ENCODE results near the gene KPNA6. TPM values are rescaled to one million over a fixed set of nuclear protein-coding genes. Genes with fewer than 3 reads are reported as not detected.
"Not testable (repeated sequence)": the region's sequence is repeated elsewhere in the genome, so short reads cannot be mapped to it uniquely, and the experiment has no call there.

KPNA6 gene
- total RNA-seq = 79.4 and 87.6 TPM in 2 replicates

- no peaks in the 10 kb centered on the region for H3K9me3 Mint-ChIP-seq
- H3K4me3 Mint-ChIP-seq = peak within 1 kb of the TSS; percentile 99
- H3K27me3 Mint-ChIP-seq = no peaks in the 10 kb centered on the region
- H3K27ac Mint-ChIP-seq = peak within 1 kb of the TSS; percentile 98
- DNase-seq = peak; percentile 97
- intact Hi-C loops (cut with micrococcal nuclease) = loop anchor here (1.0 kb wide), 2 partner anchors 36 to 71 kb away; partner anchors contain the start of genes TMEM39B and TXLNA
- peaks cover 31% of the 10 kb centered on the region for H3K4me1 Mint-ChIP-seq
- peaks cover 9% of the 10 kb centered on the region for H3K36me3 Mint-ChIP-seq (ENCODE audit: low read depth)
These were observed at the start of gene KPNA6 for GRCh38 chr1:32107742-32108661. KPNA6 (plus strand) TSS chr1:32108056; CDS start chr1:32108131, 75 bp downstream.

GRCh38 chr1:32060914-32061313 is 46.9 kb upstream of the KPNA6 start:
- intact Hi-C loops (cut with micrococcal nuclease) = loop anchor here (5.0 kb wide), 1 partner anchor 244 kb away; the partner anchor contains the start of gene SPOCD1
- H3K27ac Mint-ChIP-seq = no peak overlapping the region
- H3K9me3 Mint-ChIP-seq = no peaks in the 10 kb centered on the region
- H3K36me3 Mint-ChIP-seq (ENCODE audit: low read depth) = peaks cover 43% of the 10 kb centered on the region
- H3K4me3 Mint-ChIP-seq = no peak overlapping the region
- peaks cover 5% of the 10 kb centered on the region for H3K4me1 Mint-ChIP-seq
- DNase-seq = no peak
- H3K27me3 Mint-ChIP-seq = no peaks in the 10 kb centered on the region

- Mint-ChIP-seq H3K27me3 (no peaks in the 10 kb centered on the region), H3K27ac (peak overlapping the region; percentile 57), H3K4me3 (no peak overlapping the region), H3K9me3 (no peaks in the 10 kb centered on the region), H3K4me1 (peaks cover 13% of the 10 kb centered on the region), H3K36me3 (ENCODE audit: low read depth) (peaks cover 39% of the 10 kb centered on the region)
- intact Hi-C loops (cut with micrococcal nuclease) = loop anchor here (5.0 kb wide), 1 partner anchor 246 kb away; the partner anchor contains the start of gene SPOCD1
- no peak for DNase-seq
These were observed 45.0 kb upstream of the KPNA6 start for GRCh38 chr1:32062867-32063230.

GRCh38 chr1:32063261-32063681 is 44.6 kb upstream of the KPNA6 start:
- DNase-seq = no peak
- Mint-ChIP-seq H3K9me3 (no peaks in the 10 kb centered on the region), H3K27ac (no peak overlapping the region), H3K27me3 (no peaks in the 10 kb centered on the region), H3K4me3 (no peak overlapping the region), H3K36me3 (ENCODE audit: low read depth) (peaks cover 38% of the 10 kb centered on the region), H3K4me1 (peaks cover 13% of the 10 kb centered on the region)
- intact Hi-C loops (cut with micrococcal nuclease) = loop anchor here (5.0 kb wide), 1 partner anchor 246 kb away; the partner anchor contains the start of gene SPOCD1

- H3K4me3 Mint-ChIP-seq; intact Hi-C loops (cut with micrococcal nuclease); H3K27me3 Mint-ChIP-seq; H3K9me3 Mint-ChIP-seq; DNase-seq; H3K27ac Mint-ChIP-seq: not testable (repeated sequence)
- Mint-ChIP-seq H3K36me3 (ENCODE audit: low read depth) (peaks cover 16% of the 10 kb centered on the region), H3K4me1 (peaks cover 13% of the 10 kb centered on the region)
These were observed 42.0 kb upstream of the KPNA6 start for GRCh38 chr1:32065613-32066488.

- Mint-ChIP-seq H3K27ac (no peak overlapping the region), H3K9me3 (no peaks in the 10 kb centered on the region), H3K4me3 (no peak overlapping the region), H3K4me1 (peaks cover 13% of the 10 kb centered on the region), H3K27me3 (no peaks in the 10 kb centered on the region), H3K36me3 (ENCODE audit: low read depth) (peaks cover 13% of the 10 kb centered on the region)
- intact Hi-C loops (cut with micrococcal nuclease) = no loop called here
- DNase-seq = peak; percentile 66
These were observed 41.4 kb upstream of the KPNA6 start for GRCh38 chr1:32066489-32066873.

GRCh38 chr1:32068957-32069588 is 38.8 kb upstream of the KPNA6 start:
- DNase-seq = no peak
- Mint-ChIP-seq H3K9me3 (no peaks in the 10 kb centered on the region), H3K4me3 (no peak overlapping the region), H3K4me1 (peaks cover 26% of the 10 kb centered on the region), H3K36me3 (ENCODE audit: low read depth) (peaks cover 2% of the 10 kb centered on the region), H3K27me3 (no peaks in the 10 kb centered on the region), H3K27ac (no peak overlapping the region)
- intact Hi-C loops (cut with micrococcal nuclease) = no loop called here

- DNase-seq = no peak
- H3K4me3 Mint-ChIP-seq = peak overlapping the region; percentile 92
- H3K27ac Mint-ChIP-seq = peak overlapping the region; percentile 96
- intact Hi-C loops (cut with micrococcal nuclease) = loop anchor here (1.0 to 10.0 kb wide), 5 partner anchors 36 to 265 kb away; partner anchors contain the start of genes KHDRBS1, KPNA6, LCK and MARCKSL1
- H3K27me3 Mint-ChIP-seq = no peaks in the 10 kb centered on the region
- peaks cover 8% of the 10 kb centered on the region for H3K36me3 Mint-ChIP-seq (ENCODE audit: low read depth)
- H3K9me3 Mint-ChIP-seq = no peaks in the 10 kb centered on the region
- H3K4me1 Mint-ChIP-seq = peaks cover 38% of the 10 kb centered on the region
These were observed 35.9 kb upstream of the KPNA6 start for GRCh38 chr1:32071758-32072621.

- Mint-ChIP-seq H3K27me3 (no peaks in the 10 kb centered on the region), H3K9me3 (no peaks in the 10 kb centered on the region), H3K4me1 (peaks cover 43% of the 10 kb centered on the region), H3K27ac (peak within 1 kb of the TSS; percentile 96), H3K36me3 (ENCODE audit: low read depth) (peaks cover 16% of the 10 kb centered on the region), H3K4me3 (peak within 1 kb of the TSS; percentile 92)
- intact Hi-C loops (cut with micrococcal nuclease) = loop anchor here (1.0 to 10.0 kb wide), 5 partner anchors 36 to 265 kb away; partner anchors contain the start of genes KHDRBS1, KPNA6, LCK and MARCKSL1
- DNase-seq = peak; percentile 98
These were observed 35.1 kb upstream of the KPNA6 start, which contains the start of gene TMEM39B for GRCh38 chr1:32072622-32073298. TMEM39B (plus strand) TSS chr1:32072939; CDS start chr1:32073048, 109 bp downstream.

GRCh38 chr1:32073299-32074229 is 34.3 kb upstream of the KPNA6 start:
- Mint-ChIP-seq H3K9me3 (no peaks in the 10 kb centered on the region), H3K4me1 (peaks cover 43% of the 10 kb centered on the region), H3K27ac (peak overlapping the region; percentile 96), H3K27me3 (no peaks in the 10 kb centered on the region), H3K36me3 (ENCODE audit: low read depth) (peaks cover 18% of the 10 kb centered on the region), H3K4me3 (peak overlapping the region; percentile 92)
- DNase-seq = peak; percentile 61
- intact Hi-C loops (cut with micrococcal nuclease) = loop anchor here (5.0 to 10.0 kb wide), 4 partner anchors 61 to 264 kb away; partner anchors contain the start of genes KHDRBS1, LCK, MARCKSL1 and PTP4A2

- Mint-ChIP-seq H3K27ac (peak overlapping the region; percentile 46), H3K9me3 (no peaks in the 10 kb centered on the region), H3K27me3 (no peaks in the 10 kb centered on the region), H3K4me3 (peak overlapping the region; percentile 92), H3K4me1 (peaks cover 40% of the 10 kb centered on the region), H3K36me3 (ENCODE audit: low read depth) (peaks cover 23% of the 10 kb centered on the region)
- intact Hi-C loops (cut with micrococcal nuclease) = loop anchor here (5.0 to 10.0 kb wide), 4 partner anchors 63 to 262 kb away; partner anchors contain the start of genes KHDRBS1, LCK, MARCKSL1 and PTP4A2
- DNase-seq = no peak
These were observed 33.0 kb upstream of the KPNA6 start for GRCh38 chr1:32074841-32075240.
